HG03139 (cell line): ENCODE data around the gene PCYT1A.

Source experiments
- ATAC-seq: cut with Tn5 transposase; IDR thresholded peaks from one replicate; pipeline ENCODE4 v1.9.1; 2021; ENCODE audit not compliant: unreplicated experiment

The PCYT1A gene

DNA sequence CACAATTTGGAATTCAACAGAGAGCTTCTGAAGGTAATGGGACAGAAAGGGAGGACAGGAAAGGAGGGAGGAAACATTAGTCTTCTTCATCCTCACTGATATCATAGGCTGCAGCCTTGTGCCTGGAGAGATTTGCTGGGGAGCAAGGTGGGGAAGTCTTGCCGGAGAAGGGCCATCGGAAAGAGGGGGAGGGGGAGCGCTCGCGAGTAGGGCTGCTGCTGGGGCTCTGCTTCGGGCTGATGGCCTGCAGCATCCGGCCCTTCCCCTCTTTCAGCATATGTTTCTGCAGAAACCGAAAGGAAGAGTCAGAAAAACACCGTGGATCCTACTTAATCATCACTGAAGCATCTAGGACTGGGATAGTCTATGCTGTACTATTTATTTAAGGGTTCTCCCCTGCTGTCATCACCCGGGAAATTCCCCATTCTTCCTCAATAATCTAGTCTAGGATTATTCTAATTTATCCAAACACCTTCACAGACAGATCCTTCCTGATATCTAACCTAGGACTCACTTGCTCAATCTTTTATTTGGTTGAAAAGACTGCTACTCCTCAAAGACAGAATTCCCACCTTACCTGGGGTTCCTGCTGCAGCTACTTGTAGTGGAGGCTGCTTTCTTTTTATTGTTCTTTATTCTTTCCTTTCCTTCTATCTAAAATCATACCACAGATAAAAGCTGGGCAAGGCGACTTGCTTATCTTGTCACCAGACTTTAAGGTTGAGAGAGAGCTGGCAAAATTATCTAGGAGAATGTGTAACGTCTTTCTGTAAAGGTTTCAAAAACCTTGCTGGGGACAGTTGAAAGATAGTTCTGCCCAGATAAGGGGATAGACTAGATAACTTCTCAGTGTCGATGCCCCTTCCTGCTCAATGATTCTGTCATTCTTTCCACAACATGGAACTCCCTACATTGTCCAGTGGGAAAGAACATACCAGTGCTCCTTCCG lies 48.6 kb downstream of the PCYT1A start:
- ATAC-seq, result no peak

DNA sequence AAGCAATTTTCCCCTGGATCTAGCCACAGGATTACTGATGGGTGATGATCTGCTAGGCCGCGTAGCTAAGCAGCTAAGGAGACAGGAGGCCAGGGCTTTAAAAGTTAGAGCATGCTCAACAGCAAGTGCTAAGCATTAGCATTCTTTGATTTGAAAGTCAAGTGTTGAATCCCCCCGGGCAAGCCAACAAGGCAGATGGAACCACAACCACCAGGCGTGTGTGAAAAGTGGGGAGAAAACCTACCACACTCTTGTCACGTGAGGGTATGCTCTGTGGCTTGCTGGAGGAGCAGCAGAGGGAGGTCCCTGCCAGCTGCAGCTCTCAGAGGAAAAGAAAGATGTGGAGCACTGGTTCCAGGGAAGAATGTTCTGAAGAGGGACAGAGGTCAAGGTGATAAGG lies 50.3 kb downstream of the PCYT1A start:
- ATAC-seq, result no peak

DNA sequence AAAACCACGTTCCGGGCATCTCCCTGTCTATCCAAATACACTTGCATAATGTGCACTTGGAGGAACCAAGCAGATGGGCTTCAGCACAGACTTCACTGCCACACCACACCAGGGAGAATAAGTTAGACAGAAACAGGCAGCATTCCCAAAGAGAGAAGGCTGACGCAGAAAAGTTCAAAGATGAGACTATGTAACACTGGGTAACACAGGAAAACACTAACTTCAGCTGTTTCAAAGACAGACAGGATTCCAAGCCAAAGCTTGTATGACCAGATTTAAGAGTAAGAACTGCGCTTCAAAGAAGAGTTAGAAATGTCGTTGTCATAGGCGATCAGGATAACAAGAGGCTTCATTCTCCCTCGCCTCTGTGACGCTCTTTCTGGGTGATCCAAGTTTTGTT lies 51.3 kb downstream of the PCYT1A start:
- ATAC-seq, result no peak

DNA sequence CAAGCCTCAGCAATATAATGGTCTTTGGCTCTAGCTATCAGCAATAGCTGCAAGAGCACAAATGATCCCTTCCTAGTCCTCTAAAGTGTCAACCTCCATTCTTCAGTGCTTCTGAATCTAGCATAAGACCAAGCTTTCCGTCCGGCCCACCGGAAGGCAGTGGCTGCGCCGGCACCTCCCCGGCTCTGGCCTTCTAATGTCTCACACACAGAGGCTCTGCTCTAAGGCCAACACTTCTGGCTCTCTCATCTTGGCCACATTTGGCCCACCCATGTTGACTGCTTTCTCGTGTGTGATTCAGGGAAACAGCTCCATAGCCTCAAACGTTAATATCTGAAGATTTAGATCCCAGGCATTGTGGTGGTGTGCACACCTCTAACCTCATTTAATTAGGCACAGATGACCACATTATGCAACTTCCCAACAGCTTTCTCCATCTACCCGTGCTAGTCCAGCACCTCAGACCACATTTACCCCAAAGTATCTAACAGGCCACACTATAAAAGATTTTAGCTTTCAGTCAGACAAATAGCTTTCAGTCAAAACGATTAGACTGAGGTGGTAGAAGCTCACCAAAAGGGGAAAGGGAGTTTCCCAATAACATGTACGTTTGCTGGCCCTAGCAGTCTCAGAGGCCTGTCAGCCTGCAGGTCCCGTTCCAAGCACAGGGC lies 51.9 kb downstream of the PCYT1A start:
- no peak for ATAC-seq

DNA sequence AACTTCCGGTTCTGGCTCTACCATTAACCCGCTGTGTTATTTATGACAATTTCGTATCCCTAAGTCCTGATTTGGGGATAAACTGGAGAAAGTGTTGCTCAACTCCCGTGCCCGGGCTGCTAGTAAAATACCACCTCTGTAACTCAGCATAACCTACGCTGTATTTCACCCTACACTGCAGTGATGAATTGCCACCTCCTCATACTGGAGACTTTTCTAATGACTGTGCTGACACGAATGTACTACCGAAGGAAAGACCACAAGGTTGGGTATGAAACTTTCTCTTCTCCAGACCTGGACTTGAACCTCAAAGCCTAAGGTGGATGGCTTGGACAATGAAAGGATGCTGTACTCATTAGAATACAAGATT lies 54.7 kb downstream of the PCYT1A start:
- no peak for ATAC-seq

DNA sequence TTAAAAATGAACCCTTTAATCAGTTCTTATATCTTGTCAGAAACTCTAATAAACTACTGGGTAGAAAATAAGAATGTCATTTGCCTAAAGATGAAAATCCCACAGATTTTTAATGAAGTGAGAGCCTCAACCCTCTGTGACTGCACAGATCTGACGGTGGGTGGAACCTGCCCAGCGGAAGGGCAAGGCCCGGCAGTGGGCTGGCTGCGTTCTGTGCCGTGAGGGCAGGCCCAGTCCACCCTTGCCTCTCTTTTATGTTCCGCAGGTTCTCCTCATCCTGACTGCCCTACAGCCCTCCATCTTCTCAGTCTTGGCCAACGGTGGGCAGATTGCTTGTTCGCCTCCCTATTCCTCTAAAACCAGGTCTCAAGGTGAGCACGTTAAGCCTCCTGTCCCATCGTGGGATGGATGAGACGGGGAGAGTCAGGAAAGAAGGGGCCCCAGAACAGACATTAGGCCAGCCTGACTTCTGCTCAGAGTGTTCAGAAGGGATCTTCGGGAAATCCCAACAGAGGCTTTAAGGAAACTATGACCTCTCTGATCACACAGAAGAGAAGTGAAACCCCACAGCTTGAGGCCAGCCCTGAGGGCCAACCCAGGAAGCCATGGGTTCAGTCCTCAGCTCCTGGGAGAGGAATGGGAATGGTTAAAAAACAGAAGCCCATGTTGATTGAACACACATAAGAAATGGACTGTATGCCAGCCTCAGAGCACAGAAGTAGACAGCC lies 55.2 kb downstream of the PCYT1A start:
- ATAC-seq, result no peak

DNA sequence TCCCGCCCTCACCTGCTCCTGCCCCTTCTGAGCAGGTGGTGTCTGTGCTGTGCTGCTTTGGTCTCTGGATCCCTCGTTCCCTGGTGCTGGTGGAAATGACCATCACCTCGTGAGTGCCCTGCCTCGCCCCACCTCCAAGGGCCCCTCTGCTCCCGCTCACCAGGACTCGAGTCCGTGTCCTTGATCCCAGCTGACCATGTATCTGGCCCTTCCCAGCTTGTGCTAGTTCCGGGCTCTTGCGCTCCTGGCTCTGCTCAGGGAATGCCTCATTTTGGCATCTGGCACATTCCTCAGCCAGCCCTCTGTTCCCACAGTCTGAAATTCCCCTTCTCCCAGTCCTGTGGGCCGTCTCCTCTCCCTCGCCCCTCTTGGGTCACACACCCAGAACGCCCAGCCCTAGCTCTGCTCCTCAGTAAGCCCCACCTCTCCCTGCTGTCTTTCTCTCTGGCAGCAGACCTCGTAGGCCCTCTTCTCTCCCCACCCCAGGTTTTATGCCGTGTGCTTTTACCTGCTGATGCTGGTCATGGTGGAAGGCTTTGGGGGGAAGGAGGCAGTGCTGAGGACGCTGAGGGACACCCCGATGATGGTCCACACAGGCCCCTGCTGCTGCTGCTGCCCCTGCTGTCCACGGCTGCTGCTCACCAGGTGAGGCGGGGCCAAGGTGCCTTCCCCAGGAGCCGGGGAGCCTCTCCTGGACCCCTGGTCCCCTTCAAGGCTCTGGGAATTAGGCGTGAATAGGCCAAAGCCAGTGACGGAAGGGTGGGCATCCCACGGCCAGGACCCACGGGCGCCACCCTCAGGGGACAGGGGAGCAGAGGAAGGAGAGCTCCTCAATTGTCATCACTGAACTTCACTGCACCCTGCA lies 59.7 kb downstream of the PCYT1A start:
- no peak for ATAC-seq

DNA sequence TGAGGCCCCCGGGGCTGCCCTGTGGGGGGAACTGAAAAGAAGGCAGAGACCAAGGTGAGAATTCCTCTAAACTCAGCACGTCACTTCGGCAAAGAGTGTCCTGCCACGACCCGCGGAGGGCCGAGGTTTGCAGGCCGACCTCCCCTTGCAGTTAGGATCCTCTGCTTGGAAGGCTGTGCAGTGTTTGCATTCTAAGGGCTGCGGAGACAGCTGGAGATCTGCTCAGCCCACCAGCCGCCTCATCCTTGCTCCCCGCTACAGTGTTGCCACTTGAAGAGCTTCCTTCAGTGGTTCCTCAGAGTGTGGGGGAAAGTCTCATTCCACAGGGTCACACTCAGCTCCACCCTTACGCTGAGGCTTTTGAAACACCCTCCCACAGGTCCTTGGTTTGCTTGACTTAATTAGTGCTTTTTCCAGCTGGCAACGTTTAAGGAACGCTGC lies 60.4 kb downstream of the PCYT1A start:
- ATAC-seq, result no peak

DNA sequence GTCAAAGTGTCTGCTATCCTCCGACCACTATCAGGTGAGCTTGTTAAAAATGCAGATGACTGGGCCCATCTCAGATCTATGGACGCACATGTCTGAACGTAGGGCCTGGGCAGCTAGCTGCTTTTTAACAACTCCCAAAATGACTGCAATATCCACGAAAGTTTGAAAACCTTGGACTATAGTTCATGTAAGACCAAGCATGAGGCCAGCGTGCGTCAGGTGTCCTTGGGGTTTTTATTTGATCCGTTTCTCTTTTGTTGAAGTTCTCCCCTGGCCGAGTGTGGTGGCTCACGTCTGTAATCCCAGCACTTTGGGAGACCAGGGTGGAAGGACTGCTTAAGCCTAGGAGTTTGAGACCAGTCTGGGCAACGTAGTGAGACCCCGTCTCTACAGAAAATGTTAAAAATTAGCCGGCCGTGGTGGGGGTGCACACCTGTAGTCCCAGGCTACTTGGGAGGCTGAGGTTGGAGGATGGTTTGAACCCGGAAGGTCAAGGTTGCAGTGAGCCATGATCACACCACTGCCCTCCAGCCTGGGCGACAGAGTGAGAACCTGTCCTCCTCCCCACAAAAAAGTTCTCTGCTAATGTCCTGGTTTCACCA lies 61.7 kb downstream of the PCYT1A start:
- no peak for ATAC-seq

DNA sequence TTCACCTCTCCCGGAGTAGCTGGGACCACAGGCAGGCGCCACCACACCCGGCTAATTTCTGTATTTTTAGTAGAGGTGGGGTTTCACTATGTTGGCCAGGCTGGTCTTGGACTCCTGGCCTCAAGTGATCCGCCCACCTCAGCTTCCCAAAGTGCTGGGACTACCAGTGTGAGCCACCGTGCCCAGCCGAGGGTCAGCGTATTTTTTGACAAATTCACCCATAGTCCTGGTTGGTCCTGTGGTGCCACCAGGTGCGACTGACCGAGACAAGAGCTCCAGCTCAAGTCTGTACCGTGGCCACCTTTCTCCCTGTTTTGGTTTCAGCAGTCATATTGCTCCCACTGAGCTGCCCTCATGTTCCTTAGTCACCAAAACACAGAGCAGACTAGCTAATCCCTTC lies 62.4 kb downstream of the PCYT1A start:
- no peak for ATAC-seq

DNA sequence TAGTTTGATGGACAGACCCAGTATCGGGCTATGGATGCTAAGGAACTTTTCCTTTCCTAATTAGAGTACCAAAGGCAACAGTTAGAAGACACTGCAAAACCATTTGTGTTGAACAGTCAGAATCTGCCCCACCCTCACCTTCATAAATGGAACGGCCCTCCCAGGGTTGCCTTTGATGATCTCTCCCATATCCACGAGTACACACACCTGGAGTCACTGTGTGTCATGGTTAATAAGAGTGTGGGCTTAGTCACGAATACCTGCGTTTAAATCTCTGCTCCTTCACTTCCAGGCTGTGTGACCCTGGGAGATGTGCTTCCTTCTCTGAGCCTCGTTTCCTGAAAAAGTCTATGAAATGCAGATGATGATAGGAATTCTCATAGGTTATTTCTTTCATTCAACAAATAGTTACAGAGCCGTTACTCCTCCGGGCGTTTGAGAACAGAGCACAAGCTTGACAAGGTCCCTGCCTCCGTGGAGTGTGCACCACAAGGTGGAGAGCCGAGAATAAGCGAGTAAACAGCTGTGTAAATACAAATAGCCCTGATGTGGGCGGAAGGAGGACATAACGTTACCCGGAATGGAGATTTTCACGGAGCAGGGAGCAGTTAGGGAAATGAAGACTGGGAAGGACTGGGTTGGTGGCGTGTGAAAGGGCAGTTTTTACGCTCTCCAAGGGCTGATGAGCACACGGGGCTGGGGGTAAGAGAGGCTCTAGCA lies 64.5 kb downstream of the PCYT1A start:
- ATAC-seq, result no peak

DNA sequence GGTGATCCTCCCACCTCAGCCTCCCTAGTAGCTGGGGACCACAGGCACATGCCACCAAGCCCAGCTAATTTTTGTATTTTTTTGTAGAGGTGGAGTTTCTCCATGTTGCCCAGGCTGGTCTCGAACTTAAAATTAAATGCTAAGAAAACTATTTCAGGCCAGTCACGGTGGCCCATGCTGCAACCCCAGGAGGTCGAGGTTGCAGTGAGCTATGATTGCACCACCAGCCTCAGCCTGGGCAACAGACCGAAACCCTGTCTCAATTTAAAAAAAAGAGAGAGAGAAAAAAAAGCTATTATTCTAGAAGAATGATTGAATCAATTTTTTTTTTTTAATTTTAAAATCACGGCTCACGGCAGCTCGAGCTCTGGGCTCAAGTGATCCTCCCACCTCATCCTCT lies 66.5 kb downstream of the PCYT1A start:
- ATAC-seq, result no peak

DNA sequence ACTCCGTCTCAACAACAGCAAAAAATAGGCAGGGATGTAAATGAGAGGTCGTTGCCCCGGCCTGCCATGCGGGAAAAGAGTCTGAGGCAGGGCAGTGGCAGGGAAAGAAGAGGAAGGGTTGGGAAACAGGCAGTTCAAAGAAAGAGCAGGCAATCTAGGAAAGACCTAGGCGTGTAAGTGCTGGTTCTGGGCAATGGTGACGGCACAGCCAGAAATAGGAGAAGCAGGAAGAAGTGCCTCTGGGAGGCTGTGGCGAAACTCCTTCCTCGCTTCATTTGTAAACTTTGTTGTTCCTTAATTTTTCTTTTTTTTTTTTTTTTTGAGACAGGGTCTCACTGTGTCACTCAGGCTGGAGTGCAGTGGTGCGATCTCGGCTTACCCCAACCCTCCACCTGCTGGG lies 66.9 kb downstream of the PCYT1A start:
- no peak for ATAC-seq

DNA sequence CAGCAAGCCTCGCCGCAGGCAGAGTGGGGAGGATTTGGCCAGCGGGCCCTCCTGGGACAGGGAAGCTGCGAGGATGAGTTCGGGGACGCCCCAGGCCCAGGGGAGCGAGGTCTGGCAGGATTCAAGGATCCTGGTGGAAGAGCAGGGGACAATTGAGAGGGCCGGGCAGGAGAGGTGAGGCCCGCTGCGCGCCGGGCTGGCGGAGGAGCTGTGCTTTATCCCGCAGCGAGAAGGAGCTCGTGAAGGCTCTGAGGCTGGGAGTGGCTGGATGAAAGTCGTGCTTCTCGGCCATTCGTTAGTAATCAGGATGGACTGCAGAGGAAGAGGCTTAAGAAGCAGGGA lies 67.6 kb downstream of the PCYT1A start:
- no peak for ATAC-seq

DNA sequence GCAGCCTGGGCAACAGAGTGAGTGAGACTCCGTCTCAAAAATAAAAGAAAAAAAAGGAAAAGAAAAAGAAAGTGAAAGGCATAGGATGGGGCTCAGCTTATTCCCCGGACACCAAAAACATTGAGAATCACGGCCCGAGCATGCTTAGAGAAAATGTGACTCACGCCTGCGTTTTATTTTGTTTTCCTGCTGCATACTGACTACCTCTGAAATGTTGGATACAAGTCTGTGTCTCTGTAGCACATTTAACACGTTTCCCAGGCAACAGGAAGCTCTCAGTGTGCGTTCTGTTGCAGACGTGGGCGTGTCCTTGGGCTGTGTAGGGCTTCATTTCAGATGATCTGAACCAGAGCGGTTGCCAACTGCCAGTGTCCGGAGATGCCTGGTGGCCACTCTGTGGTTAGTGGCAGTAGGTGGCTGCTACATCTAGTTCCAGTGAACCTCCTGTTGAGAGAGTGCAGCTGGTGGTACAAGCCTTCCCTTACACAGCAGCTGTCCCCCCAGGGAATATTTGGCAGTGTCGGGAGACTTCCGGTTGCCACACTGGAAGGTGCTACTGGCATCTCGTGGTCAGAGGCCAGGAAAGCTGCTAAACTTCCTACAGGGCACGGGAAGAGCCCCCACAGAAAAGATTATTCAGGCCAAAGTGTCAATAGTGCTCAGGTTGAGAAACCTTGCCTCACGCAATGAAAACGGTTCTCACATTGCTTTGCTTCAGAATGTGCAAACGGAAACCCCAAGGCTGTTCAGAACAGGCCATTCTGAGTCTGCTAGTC lies 68.1 kb downstream of the PCYT1A start:
- ATAC-seq, result peak; percentile 72

DNA sequence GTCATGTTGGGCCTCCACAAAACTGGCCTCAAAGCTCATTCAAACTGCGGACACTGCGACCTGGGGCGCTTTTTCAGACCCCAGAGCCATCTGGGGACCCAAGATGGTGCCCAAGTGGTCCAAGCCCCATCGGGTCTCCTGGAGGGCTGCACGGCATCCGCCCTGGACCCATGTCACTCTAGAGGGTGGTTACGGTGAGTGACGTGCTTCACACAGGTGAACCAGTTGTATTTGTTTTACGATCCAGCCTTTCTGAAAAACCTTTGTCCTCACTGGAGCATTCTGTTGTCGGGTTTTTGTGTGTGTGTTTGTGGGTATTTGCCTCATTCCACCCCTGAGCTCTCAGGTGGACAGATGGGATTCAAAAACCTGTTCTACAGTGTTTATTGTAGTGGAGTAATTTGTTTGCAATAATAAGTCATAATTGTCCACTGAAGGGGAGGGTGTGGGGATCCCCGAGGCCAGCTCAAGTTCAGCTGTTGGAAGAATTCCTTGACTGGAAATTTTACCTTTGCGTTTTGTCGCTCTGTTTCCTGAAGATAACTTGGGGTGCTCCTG lies 69.3 kb downstream of the PCYT1A start:
- ATAC-seq, result no peak

DNA sequence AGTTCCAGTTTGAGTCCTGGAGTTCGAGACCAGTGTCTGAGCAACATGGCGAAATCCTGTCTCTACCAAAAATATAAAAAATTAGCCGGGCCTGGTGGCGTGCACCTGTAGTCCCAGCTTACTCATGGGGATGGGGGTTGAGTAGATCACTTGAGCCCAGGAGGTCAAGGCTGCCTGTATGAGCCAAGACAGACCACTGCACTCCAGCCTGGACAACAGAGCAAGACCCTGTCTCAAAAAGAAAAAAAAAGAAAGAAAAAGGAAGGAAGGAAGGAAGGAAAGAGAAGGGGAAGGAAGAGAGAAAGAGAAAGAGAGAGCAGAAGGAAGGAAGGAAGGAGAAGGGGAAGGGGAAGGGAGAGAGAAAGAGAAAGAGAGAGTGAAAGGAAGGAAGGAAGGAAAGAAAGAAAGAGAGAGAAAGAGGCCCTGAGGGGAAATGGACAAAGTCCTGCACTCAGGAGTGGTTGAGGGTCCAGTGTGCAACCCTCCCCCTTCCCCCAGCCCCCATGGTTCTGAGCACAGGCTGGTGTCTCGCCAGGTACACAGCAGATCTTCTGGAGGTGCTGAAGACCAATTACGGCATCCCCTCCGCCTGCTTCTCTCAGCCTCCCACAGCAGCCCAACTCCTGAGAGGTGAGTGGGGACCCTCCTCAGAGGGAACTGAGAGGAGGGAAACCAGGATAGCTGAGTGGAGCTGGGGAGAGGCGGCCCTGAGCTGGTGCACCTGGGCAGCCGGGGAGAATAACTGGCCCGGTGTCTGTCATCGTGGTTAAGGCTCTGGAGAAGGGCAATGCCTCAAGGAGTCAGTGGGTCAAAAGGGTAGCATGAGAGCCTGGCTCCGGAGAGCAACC lies 70.0 kb downstream of the PCYT1A start:
- no peak for ATAC-seq

DNA sequence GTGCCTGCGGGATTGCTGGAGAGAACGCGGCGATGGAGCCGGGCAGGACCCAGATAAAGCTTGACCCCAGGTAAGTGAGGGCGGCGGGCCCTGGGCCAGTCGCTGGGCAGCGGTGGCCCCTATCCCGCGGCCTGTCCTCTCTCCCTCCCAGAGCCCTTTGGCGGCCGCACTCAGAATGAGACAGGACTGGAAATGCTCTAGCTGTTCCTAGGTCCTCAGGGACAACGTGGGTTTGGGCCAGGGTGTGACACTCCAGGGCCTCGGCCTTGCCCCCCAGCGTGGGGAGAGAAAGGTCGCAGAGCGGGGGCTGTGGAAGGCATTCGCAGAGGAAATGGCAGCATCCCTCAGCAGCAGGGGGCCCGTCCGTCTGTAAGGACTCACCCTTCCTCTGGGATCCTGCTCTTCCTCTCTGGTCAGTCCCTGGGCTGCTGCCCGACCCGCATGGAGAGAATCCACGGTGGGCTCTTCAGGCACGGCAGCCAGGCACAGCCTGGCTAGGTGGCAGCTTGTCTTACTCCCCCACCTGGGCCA lies 70.8 kb downstream of the PCYT1A start:
- ATAC-seq, result no peak
